Heart right ventricle (tissue), 16 donors: ENCODE data around the gene GAMT. TPM values are rescaled to one million over a fixed set of nuclear protein-coding genes. Genes with fewer than 3 reads are reported as not detected.

ENCODE experiments used
- ATAC-seq, 8 donors: fragments of 200-7000 bp; cut with Tn5 transposase; one replicate each; pipeline ENCODE4 v1.9.1; 2020; ENCODE audit warnings: mild to moderate bottlenecking in 8 of 8, moderate library complexity in 8 of 8, moderate number of reproducible peaks in 1 of 8
- DNase-seq, 2 donors: peaks; one replicate each; pipeline ENCODE4 v3.0.0-alpha.2; 2020
- H3K27ac ChIP-seq, 10 donors: fragments of 200-600 bp; sonication (generic) in 2 of 10; one replicate each; pipeline versions ENCODE4 v1.5.0 to v1.8.0; 2020 to 2022; ENCODE audit warnings: mild to moderate bottlenecking in 3 of 10
- H3K27me3 ChIP-seq, 7 donors: fragments of 200-600 bp; one replicate each; pipeline ENCODE4 v1.8.0; 2021 to 2022; ENCODE audit warnings: mild to moderate bottlenecking in 2 of 7
- H3K36me3 ChIP-seq, 9 donors: fragments of 200-600 bp; sonication (generic) in 1 of 9; one replicate each; pipeline versions ENCODE4 v1.5.0 to v1.8.0; 2020 to 2022; ENCODE audit warnings: mild to moderate bottlenecking in 2 of 9
- H3K4me1 ChIP-seq, 9 donors: fragments of 200-600 bp; sonication (generic) in 1 of 9; one replicate each; pipeline versions ENCODE4 v1.5.0 to v1.8.0; 2020 to 2022; ENCODE audit warnings: mild to moderate bottlenecking in 4 of 9
- H3K4me3 ChIP-seq, 10 donors: fragments of 200-600 bp; sonication (generic) in 2 of 10; one replicate each; pipeline versions ENCODE4 v1.5.0 to v1.8.0; 2020 to 2022; ENCODE audit warnings: mild to moderate bottlenecking in 7 of 10, moderate library complexity in 2 of 10
- H3K9me3 ChIP-seq, 11 donors: fragments of 200-600 bp in 10 of 11; sonication (generic) in 2 of 11; one replicate each; pipeline versions ENCODE4 v1.5.0 to v1.8.0; 2013 to 2022; ENCODE audit warnings: mild to moderate bottlenecking in 2 of 11, control low read depth in 1 of 11, moderate library complexity in 1 of 11
- CTCF ChIP-seq, 9 donors: fragments of 200-600 bp; sonication (generic) in 2 of 9; IDR thresholded peaks; one replicate each; pipeline versions ENCODE4 v1.5.0 to v1.8.0; 2021 to 2022; ENCODE audit warnings: antibody characterized with exemption in 9 of 9, mild to moderate bottlenecking in 5 of 9, moderate library complexity in 1 of 9
- WGBS, 2 donors: extraction: QIAGEN DNeasy Blood & Tissue Kit; methylation state at CpG; one replicate each; pipeline ENCODE4 v1.1.7; 2013; ENCODE audit warnings: inconsistent platforms in 1 of 2; 5-methylcytosine and 5-hydroxymethylcytosine counted together
- intact Hi-C, 10 donors: fragments of 100-400 bp; cut with DNase I; formaldehyde crosslinking; loops; one replicate each; pipeline versions ENCODE4 v1.11.1 to v1.14.2; 2022
- polyA plus RNA-seq, 2 donors: library from polyadenylated mRNA; stranded (reverse); fragments of 200-250 nt; gene quantifications; one replicate each; pipeline ENCODE4 v1.2.3, GENCODE V29; 2013
- total RNA-seq, 10 donors: library from RNA; stranded (reverse); fragmentation: NEBNext Ultra II Directional in 3 of 10; extraction: Animal tissue kit (Norgen Biotek cat#: 25700) in 3 of 10; gene quantifications; one replicate each; pipeline versions ENCODE4 v1.2.1 to v1.2.4, GENCODE V29; 2021 to 2023
- donor health status: Arrhythmogenic right ventricular cardiomyopathy.
- donor health status: ischemic (EF 13 %, LVEDD 7.1; RV severe dilation, severe dysfunction).
- donor health status: healthy with polysubstance abuse.
- donor health status: DM: no; HTN: yes; CAD: no.
- donor health status: DM: no; HTN: no; CAD: no.
- donor health status: ischemic (EF 25% LVEDD 6.9; RV normal size, moderate dysfunction).
- donor health status: ischemic (EF 25% LVEDD 5.7; RV mildly dilated, moderate dysfunction).
- donor health status: healthy.
- donor health status: DM: yes; HTN: yes; CAD: no.
- donor health status: Ischemic cardiomyopathy.
- donor health status: ischemic (EF 35%, LVEDD 5.7; RV mildly dilated, moderate dysfunction).
- donor health status: nonischemic (EF 11% LVEDD 7.7; RV severe dilation, severe dysfunction).
- donor health status: DM: yes; HTN: yes; CAD: no.
- donor health status: PGD.
- donor health status: ischemic (EF 29% LVEDD 5.4; RV normal size, mild dysfunction).
- donor health status: nonischemic (EF 23%, LVEDD 6.1; RV moderate dilation, normal function).

GAMT gene
- total and polyA plus RNA-seq, 12 donors, result 30.8 to 260 (median 72.1) TPM

- Histone ChIP-seq H3K27ac (peak overlapping the region; percentile 19 to 85 (median 70)), H3K4me3 (peak overlapping the region in 5 of 10 donors; percentile 2 to 21 (median 12)), H3K4me1 (peaks cover 51 to 83% (median 75%) of the 10 kb centered on the region in 9 donors), H3K36me3 (peaks cover 0 to 65% (median 16%) of the 10 kb centered on the region in 9 donors), H3K9me3 (no peaks in the 10 kb centered on the region), H3K27me3 (no peaks in the 10 kb centered on the region)
- WGBS, 2 donors, result 52 to 53% methylated on average over 28 of the region's 28 CpGs
- intact Hi-C loops, result loop anchor here in 1 of 10 donors (10.0 kb wide), 1 partner anchor 141 kb away; the partner anchor contains the start of gene FAM174C
- no peak for DNase-seq
- no peak for ATAC-seq
- TF ChIP-seq CTCF (IDR thresholded peaks at IDR 0.05), result no peak
Observed at GRCh38 chr19:1416014-1416841, 14.9 kb upstream of the GAMT start.

- peaks cover 0 to 48% (median 3%) of the 10 kb centered on the region in 9 donors for H3K36me3 ChIP-seq
- peak overlapping the region in 3 of 10 donors; percentile 36 to 50 (median 44) for H3K27ac ChIP-seq
- H3K27me3 ChIP-seq, result no peaks in the 10 kb centered on the region
- H3K9me3 ChIP-seq, result no peaks in the 10 kb centered on the region
- intact Hi-C loops, result loop anchor here in 1 of 10 donors (10.0 kb wide), 1 partner anchor 138 kb away; the partner anchor contains the start of gene FAM174C
- no peak for TF ChIP-seq CTCF (IDR thresholded peaks at IDR 0.05)
- WGBS, 2 donors, result 71 to 77% methylated on average over 36 of the region's 36 CpGs
- ATAC-seq (no peak), DNase-seq (no peak)
- no peak overlapping the region for H3K4me3 ChIP-seq
- H3K4me1 ChIP-seq, result peaks cover 62 to 95% (median 93%) of the 10 kb centered on the region in 9 donors
Observed at GRCh38 chr19:1412995-1413800, 11.9 kb upstream of the GAMT start.

- Histone ChIP-seq H3K36me3 (peaks cover 0 to 40% (median 3%) of the 10 kb centered on the region in 9 donors), H3K4me3 (peak overlapping the region in 1 of 10 donors; percentile 13), H3K4me1 (peaks cover 58 to 88% (median 85%) of the 10 kb centered on the region in 9 donors), H3K27ac (peak overlapping the region in 9 of 10 donors; percentile 67 to 99 (median 79)), H3K9me3 (no peaks in the 10 kb centered on the region), H3K27me3 (no peaks in the 10 kb centered on the region)
- no peak for TF ChIP-seq CTCF (IDR thresholded peaks at IDR 0.05)
- intact Hi-C loops, result loop anchor here in 1 of 10 donors (10.0 kb wide), 1 partner anchor 138 kb away; the partner anchor contains the start of gene FAM174C
- 64 to 66% methylated on average over 21 of the region's 21 CpGs for WGBS, 2 donors
- no peak for ATAC-seq
- no peak for DNase-seq
Observed at GRCh38 chr19:1412323-1412923, 11.1 kb upstream of the GAMT start.
